ENCODE results near the gene FCMR.
A peak's percentile ranks its signal among the peaks of the same experiment; 100 is the strongest.
"Not testable (repeated sequence)": the region's sequence is repeated elsewhere in the genome, so short reads cannot be mapped to it uniquely, and the experiment has no call there.

Gene FCMR

DNA sequence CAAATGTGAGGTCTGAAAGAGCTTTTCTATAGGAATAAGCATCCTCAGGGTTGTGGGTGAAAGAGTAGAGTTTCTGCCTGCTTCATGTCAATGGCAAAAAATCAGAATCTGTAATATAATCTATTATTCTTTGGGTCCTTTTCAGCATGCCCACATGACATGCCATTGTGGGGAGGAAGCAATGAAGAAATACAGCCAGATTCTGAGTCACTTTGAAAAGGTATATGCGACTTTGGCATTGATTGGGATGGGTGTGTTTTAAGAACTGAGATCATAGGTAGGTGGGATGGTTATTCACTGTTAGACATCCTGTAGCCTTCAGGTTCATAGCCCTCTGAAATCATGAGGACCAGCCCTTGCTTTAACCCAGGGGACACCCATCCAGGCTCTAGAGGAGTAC lies 54.5 kb downstream of the FCMR start:
- no peak for DNase-seq

DNA sequence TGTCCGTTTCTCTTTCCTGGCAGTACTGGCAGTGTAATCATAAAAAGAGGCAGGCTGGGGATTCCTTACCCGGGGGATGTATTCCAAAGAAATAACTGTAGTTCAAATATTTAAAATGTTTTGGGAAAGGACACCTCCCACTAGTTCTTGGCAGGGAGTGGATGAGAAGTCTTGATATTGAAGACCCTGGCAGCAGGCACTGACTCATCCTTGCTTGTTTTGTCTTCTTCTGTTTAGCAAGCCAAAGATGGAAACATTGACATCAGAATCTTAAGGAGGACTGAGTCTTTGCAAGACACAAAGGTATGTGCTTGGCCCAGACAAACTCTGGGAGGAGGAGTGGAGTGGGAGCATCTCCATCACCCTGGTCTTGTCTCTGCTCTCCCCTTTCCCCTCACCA lies 55.7 kb downstream of the FCMR start:
- DNase-seq = no peak

DNA sequence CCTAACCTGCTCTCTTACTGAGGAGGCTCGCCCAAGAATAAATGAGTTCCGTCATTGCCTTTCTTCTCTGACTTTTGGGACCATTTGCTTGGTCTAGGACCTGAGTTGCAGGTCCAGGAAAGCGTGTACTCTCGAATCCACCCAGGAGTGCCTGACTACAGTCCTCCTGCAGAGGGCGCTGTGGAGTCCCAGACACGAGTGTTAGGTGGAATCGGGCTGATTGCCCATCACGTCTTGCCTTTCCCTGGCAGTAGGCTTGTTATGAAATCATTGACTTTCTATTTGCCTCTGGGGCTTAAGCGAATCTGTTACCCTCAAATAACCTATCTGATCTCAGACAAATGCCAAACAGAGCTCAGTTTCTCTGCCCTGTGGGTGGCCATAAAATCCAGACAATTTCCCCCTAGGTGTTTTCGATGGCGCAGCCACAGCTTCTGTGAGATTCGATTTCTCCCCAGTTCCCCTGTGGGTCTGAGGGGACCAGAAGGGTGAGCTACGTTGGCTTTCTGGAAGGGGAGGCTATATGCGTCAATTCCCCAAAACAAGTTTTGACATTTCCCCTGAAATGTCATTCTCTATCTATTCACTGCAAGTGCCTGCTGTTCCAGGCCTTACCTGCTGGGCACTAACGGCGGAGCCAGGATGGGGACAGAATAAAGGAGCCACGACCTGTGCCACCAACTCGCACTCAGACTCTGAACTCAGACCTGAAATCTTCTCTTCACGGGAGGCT lies 56.6 kb downstream of the FCMR start, which contains the start of gene IL20:
IL20 (plus strand) TSS at position 685 of the 733 bp plus-strand sequence. CDS start 230 bp downstream, outside the sequence.
- peak; percentile 84 for DNase-seq

DNA sequence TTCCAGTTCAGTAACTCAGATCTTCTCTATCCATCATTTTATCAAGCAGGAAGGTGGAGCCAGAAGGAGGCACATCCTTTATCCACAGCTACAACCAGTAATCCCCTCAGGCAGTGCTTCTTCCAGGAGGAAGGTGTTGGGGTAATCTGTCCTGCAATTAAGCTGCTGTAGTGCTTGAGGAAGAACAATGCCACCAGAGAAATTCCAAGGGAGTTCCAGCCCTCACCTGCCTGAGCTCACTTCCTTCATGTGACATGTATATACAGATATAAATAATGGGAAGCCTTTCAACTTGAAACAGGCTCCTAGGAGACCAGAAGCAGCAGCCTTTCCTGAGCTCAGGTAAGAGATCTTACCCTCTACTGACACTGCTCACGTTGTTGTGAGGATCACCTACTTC lies 58.5 kb downstream of the FCMR start:
- no peak for DNase-seq

DNA sequence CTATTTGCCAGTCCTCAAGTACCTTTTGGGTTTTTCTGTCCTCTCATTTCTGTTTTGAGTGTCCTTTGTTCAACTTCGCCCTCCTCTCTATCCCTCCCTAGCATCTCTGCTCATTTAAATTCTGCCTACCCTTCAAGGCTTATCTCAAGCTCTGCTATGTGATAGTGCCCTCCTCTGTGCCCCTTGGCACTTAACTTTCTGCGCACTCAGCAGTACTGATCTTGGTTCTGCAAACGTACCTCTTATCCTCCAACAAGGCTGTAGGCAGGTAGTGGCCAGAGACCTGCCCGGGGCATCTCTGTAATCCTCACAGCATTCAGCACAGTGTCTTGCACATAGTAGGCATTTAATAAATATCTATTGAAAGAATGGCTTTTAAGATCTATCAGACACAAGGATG lies 61.6 kb downstream of the FCMR start:
- DNase-seq = no peak

DNA sequence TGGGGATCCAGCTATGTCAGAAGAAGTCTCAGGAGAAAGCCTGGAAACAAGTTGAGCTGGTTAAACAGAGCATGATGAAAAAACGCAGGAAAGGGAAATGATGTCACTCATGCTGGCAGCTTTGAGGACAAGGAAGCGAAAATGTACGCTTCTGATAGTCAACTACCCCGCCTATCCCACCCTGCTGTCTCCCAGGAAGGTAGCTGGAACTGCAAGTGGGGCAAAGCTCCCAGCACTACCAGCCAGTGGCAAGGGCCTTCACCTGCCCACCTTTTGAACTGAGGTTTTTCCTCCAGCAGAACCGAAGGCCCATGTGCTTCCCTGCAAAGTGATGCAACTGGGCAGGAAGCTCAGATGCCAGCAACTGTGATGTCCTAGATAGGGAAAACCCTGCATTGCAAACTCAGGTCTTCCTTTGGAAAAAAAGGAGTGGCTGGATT lies 62.6 kb downstream of the FCMR start:
- no peak for DNase-seq

DNA sequence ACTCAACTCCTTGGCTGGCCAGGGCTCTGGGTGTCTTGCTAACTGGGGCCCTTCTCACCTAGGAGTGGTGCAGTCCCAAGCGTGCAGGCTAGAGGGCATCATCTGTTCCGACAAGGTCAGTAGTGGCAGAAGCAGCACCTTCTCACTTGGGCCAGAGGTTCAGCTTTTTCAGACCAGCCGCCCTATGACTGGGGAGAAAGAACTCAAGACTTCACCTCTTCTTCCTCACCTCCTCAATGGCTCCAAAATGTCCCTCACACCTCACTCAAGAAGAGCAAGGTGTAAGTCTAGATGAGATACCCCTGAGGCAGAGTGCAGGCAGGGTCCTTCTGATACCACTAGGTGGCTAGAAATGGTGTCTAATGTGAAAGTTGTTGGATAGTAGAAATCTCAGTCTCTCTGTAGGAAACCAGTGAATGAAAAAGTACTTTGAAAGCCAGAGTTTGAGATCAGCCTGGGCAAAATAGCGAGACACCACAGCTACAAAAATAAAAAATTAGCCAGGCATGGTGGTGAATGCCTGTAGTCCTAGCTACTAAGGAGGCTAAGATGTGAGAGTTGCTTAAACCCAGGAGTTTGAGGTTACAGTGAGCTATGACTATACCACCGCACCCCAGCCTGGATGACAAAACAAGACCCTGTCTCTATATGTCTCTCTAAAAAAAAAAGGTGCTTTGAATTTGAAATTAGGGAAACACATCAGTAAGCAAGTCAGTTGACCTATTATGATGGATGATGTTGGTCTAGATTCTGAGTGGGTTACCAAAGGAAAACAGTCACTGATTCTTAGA lies 64.9 kb downstream of the FCMR start:
- no peak for DNase-seq

DNA sequence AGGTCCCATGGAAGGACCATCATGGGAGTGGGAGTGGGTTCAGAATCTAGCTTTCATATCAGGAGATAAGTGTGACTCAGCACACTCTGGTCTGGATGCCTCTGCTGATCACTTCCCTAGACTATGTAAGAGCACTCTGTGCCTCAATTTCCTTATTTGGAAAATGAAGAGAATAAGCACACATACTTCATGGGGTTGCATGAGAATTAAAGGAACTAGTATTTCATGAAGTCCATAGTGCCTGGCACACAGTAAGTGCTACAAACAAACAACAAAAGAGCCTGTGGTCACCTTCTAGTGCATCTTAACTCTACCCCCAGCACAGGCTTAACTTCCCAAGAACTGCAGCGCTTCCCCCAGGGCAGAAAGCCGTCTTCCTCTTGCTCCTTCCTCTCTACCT lies 65.9 kb downstream of the FCMR start:
- DNase-seq = no peak

DNA sequence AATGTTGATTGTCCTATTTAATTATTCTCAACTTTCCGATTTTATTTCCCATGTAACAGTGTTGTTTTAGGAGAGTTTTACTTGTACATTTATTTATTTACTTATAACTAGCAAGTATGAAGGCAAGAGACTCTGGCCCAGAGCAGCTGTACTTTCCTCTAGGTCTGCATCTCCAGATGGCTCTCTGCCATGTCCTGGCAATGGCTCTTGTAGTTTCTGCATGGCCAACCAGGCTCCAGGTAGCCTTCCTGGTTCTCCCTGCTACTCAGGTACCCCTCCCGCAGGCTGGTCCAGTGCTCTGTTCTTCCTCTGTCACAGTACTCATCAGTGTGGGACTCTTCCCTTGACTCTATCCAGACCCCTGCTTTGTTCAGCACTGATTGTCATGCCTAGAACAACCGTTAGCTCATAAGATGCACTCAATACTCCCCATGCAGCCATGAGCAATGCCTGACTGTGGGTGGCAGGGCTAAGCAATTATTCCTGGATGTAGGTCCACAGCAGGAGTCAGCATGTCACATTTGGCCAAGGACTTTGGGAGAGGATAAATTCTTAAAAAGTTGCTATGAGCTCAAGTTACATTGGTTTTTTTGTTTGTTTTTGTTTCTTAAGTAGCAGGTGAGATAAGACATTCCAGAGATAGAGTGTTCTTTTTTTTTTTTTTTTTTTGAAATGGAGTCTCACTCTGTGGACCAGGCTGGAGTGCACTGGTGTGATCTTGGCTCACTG lies 67.2 kb downstream of the FCMR start:
- DNase-seq = no peak

DNA sequence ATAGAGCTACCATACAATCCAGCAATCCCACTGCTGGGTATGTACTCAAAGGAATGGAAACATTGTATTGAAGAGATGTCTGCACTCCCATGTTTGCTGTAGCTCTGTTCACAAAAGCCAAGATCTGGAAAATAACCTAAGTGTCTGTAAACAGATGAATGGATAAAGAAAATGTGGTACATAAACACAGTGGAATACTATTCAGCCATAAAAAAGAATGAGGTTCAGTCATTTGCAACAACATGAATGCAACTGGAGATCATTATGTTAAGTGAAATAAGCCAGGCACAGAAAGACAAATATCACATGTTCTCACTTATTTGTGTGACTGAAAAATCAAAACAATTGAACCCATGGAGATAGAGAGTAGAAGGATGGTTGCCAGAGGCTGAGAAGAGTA lies 68.0 kb downstream of the FCMR start:
- DNase-seq = not testable (repeated sequence)
